Glomerular endothelial cell (primary cell): ENCODE results near the gene ZG16. TPM values are rescaled to one million over a fixed set of nuclear protein-coding genes. Genes with fewer than 3 reads are reported as not detected.

Experiments
- DNase-seq: peaks from one replicate; pipeline ENCODE4 v3.0.0-alpha.2; 2011; ENCODE audit warnings: low read depth, low spot score; ENCODE audit errors: extremely low read depth
- total RNA-seq: library from RNA; depleted of rRNA; stranded (reverse); fragments of >200 nt; gene quantifications from 2 replicates; pipeline ENCODE4 v1.2.3, GENCODE V29; 2015

Gene ZG16
- total RNA-seq, 1 donor from 2014 or later: not detected

- DNase-seq: no peak
These were observed 29.6 kb downstream of the ZG16 start for GRCh38 chr16:29807426-29808218.

- no peak for DNase-seq
These were observed 30.3 kb downstream of the ZG16 start for GRCh38 chr16:29808219-29808900.

GRCh38 chr16:29809031-29809747 is 31.1 kb downstream of the ZG16 start:
- no peak for DNase-seq

- no peak for DNase-seq
These were observed 32.0 kb downstream of the ZG16 start for GRCh38 chr16:29809850-29810698.

DNA sequence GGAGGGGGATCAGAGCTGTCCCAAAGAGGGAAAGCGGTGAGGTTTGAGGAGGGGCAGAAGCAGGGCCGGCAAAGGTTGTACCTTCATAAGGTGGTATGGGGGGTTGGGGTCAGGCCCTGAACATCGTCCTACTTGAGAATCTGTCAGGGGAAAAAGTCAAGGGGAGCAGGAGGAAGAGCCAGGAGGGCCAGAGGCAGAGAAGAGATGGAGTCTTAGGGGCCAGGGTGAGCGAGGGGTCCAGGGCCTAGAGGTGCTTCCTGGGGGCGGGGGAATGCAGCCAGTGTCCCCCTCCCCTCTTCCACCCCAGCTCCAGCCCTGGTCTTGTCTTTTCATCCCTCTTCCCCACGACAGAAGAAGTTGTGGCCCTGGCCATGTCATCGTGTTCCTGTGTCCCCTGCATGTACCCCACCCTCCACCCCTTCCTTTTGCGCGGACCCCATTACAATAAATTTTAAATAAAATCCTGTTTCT is 32.7 kb downstream of the ZG16 start:
- DNase-seq: no peak

GRCh38 chr16:29811170-29811895 is 33.3 kb downstream of the ZG16 start:
- DNase-seq: peak; percentile 60

DNA sequence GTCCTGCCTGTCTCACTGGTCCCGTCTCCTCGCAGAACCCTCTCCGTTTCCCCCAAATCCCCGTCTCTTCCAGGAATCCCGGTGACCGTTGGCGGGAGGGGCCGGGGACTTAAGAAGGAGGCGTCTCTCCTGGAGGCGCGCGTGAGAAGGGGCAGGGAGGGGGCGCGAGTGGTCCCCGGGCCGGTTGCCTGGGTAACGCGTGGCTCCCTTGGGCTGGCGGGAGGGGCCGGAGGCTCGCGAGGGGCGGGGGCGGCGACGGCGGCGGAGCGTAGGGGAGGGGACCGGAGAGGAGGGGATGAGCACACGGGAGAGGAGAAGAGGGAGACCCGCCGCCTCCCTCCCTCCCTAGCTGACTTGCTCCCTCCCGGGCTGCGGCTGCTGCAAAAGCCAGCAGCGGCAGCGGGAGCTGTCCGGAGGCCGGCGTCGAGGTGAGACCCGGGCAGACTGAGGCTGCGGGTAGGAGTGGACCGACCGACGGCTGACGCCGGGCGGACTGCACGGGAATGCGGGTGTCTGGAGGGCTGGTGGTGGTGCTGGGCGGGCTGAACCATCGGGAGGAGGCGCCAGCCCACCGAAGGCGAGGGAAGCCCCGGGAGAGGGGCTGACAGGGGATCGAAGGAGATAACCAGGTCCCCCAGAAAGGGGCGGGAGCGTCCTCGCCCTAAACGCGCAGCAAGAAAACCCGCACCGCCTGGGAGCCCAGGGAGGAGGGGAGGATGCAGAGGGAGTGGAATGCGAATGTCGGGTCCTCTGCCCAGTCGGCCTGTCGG is 34.0 kb downstream of the ZG16 start, which contains the start of gene PRRT2:
PRRT2 (plus strand) TSS at position 298 of the 770 bp plus-strand sequence. CDS start 862 bp downstream, outside the sequence.
- no peak for DNase-seq

DNA sequence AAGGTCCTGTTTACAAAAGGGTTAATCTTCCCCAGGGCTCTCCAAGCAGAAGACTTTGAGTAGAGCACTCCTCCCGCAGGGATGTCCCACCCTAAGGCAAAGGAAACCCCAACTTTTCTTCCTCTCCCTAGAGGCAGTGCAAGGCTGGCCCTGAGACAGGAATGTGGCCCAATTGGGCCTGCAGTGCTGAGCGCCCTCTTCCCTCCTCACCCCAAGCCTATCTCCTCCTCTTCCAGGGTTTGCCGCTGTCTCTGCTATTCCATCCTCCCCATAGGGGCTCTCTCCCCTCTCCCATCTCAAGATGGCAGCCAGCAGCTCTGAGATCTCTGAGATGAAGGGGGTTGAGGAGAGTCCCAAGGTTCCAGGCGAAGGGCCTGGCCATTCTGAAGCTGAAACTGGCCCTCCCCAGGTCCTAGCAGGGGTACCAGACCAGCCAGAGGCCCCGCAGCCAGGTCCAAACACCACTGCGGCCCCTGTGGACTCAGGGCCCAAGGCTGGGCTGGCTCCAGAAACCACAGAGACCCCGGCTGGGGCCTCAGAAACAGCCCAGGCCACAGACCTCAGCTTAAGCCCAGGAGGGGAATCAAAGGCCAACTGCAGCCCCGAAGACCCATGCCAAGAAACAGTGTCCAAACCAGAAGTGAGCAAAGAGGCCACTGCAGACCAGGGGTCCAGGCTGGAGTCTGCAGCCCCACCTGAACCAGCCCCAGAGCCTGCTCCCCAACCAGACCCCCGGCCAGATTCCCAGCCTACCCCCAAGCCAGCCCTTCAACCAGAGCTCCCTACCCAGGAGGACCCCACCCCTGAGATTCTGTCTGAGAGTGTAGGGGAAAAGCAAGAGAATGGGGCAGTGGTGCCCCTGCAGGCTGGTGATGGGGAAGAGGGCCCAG is 34.9 kb downstream of the ZG16 start:
- DNase-seq: no peak

DNA sequence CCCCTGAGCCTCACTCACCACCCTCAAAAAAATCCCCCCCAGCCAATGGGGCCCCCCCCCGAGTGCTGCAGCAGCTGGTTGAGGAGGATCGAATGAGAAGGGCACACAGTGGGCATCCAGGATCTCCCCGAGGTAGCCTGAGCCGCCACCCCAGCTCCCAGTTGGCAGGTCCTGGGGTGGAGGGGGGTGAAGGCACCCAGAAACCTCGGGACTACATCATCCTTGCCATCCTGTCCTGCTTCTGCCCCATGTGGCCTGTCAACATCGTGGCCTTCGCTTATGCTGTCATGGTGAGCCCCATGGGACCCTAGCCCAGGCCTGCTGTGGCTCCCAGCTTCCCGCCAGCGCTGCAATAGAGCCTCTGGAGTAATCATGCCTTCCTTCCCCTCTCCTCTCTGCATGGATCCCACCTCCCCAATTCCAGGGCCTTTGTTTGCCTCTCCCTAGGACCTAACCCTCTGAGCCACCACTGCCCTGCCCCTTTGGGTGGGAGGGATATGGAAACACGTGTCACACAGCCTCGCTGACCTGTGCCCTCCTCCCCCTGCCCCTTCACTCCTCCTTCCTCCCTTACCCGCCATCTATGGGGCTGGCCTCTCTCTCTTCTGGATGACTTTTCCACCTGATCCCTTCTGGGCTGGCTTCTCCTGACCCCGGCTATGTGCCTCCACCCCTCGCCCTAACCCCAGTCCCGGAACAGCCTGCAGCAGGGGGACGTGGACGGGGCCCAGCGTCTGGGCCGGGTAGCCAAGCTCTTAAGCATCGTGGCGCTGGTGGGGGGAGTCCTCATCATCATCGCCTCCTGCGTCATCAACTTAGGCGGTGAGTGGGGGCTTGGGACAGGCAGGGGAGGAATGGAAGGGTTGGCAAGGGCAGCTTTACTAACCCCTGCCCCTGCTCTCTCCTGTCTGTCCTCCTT is 35.8 kb downstream of the ZG16 start:
- no peak for DNase-seq

GRCh38 chr16:29814592-29814991 is 36.5 kb downstream of the ZG16 start:
- DNase-seq: no peak

GRCh38 chr16:29815032-29815721 is 37.1 kb downstream of the ZG16 start:
- no peak for DNase-seq

GRCh38 chr16:29815793-29816693 is 38.0 kb downstream of the ZG16 start, which contains the start of gene PAGR1:
TSS of gene PAGR1 (plus strand) at chr16:29816152. CDS start at chr16:29816526, 374 bp downstream.
- peak; percentile 95 for DNase-seq

GRCh38 chr16:29816694-29817441 is 38.8 kb downstream of the ZG16 start:
- DNase-seq: no peak

DNA sequence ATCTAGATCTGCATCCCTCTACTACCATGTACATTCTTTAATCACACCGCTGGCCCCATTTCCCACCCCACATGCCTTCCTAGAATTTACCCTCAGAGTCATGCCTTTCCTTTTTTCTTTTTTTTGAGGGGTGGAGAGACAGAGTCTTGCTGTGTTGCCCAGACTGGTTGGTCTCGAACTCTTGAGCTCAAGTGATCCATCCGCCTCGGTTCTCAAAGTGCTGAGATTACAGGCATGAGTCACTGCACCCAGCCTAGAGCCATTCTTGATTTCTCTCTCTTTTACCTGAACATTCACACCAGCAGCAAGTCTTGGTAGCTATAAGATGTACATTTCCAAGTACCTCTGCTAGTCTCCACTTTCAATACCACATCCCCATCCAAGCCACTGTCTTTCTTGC is 40.0 kb downstream of the ZG16 start:
- DNase-seq: no peak
